Endothelial cell of hepatic sinusoid (primary cell): ENCODE data around the gene IGF2R.

Source experiments
- in situ Hi-C: cut with HindIII; loops from 2 replicates; pipeline ENCODE4 v1.10.0; 2017; ENCODE audit warnings: low sequenced_read_pairs

Gene IGF2R

DNA sequence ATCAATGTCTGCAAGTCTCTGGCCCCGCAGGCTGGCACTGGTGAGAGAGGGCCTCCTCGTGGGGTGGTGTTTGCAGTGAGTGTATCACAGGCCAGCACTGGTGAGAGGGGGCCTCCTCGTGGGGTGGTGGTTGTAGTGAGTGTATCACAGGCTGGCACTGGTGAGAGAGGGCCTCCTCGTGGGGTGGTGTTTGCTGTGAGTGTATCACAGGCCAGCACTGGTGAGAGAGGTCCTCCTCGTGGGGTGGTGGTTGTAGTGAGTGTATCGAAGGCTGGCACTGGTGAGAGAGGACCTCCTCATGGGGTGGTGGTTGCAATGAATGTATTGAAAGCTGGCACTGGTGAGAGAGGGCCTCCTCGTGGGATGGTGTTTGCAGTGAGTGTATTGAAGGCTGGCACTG lies 99.5 kb downstream of the IGF2R start:
- in situ Hi-C loops, result no loop called here

- in situ Hi-C loops, result no loop called here
These were observed 100.2 kb downstream of the IGF2R start for GRCh38 chr6:160069050-160069454.

GRCh38 chr6:160069459-160069858 lies 100.6 kb downstream of the IGF2R start:
- in situ Hi-C loops, result no loop called here

GRCh38 chr6:160070427-160070826 lies 101.5 kb downstream of the IGF2R start:
- in situ Hi-C loops, result no loop called here

GRCh38 chr6:160070831-160071230 lies 101.9 kb downstream of the IGF2R start:
- in situ Hi-C loops, result no loop called here

DNA sequence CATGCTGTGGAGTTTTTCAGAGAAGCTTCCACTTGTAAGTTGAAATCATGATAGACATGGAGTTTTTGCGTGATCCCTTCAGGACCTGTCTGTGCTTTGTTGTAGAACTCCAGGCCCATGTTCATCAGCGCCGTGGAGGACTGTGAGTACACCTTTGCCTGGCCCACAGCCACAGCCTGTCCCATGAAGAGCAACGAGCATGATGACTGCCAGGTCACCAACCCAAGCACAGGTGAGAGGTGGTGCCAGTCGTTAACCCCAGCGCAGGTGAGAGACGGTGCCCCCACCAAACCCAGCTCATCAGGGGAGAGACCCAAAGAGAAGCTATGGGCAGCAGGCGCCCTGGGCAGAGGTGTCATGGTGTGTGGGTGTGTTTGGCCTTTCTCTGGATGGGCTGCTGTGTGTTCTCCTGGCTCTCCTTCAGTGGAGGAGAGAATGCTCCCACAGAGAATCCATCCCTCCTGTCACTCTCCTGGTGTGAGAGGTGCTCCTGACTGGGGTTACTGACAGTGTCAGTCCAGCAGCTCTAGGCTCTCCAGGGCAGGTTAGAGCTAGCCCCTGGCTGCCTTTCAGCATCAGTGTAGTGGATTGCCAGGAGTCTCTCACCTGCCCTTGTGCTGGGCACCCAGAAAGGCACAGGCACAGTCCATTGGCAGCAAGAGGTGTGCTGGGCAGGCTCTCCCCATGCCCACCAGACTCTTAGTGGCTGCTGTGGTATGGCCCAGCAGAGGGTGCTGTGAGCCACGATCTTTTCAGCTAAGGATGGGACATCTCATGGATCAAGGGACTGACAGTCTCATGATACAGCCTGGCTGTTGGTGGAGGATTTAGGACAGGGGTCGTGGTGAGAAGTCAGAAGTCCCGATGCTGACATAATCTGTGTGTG lies 103.2 kb downstream of the IGF2R start:
- in situ Hi-C loops, result no loop called here

GRCh38 chr6:160073272-160073671 lies 104.4 kb downstream of the IGF2R start:
- in situ Hi-C loops, result no loop called here

GRCh38 chr6:160076009-160076408 lies 107.1 kb downstream of the IGF2R start:
- in situ Hi-C loops, result no loop called here

- in situ Hi-C loops, result no loop called here
These were observed 108.1 kb downstream of the IGF2R start for GRCh38 chr6:160077024-160077423.

DNA sequence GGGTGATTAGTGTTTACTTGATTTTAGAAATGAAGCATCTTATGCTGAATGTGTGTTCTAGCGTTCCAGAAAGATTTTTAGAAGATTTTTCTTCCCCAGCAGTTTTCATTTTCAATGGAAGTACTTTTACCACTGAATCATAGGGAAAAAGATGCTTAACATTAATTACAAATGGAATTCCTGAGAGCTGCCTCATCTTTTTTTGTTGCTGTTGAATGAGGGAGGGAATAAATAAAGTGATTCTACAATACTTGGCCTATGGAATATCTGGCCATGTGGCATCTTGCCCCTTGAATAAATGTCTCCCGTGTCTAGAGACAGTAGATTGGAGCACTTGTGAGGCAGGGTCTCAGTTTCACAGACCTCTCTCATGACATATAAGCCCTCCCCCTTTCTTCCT lies 108.6 kb downstream of the IGF2R start:
- in situ Hi-C loops, result no loop called here

DNA sequence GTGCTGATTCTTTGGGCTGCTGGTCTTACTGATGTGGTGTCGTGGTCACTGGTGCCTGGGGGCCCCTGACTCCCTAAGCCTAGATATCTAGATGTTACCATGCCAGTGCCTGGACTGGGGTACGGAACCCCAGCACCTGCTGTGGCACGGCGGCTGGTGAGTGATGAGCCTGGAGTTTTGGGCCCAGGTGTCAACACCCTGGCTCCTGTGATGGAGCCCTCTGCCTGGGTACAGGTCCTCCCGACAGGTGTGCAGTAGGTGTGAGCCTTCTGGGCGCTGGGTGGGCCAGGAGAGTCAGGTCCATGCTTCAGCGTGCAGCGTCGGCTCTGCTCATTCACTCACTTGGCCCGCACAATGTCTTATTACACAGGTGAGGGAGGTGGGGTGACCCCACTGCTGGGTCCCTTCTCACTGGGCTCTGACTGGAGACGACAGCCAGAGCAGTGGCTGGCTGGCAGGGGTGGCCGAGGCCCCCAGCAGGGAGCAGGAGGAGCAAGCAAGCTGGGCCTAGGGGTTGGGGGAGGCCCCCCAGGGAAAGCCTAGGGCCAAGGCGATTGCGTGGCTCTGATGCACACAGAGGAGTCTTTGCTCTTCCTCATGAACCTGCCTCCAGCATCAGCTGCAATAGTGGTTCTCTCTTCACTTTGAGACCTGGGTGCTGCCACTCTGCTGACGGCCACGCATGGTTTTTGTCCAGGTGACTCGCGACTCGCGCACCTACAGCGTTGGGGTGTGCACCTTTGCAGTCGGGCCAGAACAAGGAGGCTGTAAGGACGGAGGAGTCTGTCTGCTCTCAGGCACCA lies 110.2 kb downstream of the IGF2R start:
- in situ Hi-C loops, result no loop called here

DNA sequence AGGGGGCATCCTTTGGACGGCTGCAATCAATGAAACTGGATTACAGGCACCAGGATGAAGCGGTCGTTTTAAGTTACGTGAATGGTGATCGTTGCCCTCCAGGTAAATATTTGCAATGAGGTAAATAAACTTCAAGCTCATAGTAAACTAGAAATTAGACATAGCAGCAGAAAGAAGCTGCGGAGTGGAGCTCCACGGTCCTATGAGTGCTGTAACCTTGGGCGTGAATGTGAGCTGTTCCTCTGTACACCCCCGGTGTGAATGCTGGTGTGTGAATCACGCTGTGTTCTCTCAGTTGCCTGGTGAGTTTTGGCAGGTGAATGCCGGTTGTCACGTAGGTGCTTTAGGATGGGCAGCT lies 110.8 kb downstream of the IGF2R start:
- in situ Hi-C loops, result no loop called here

DNA sequence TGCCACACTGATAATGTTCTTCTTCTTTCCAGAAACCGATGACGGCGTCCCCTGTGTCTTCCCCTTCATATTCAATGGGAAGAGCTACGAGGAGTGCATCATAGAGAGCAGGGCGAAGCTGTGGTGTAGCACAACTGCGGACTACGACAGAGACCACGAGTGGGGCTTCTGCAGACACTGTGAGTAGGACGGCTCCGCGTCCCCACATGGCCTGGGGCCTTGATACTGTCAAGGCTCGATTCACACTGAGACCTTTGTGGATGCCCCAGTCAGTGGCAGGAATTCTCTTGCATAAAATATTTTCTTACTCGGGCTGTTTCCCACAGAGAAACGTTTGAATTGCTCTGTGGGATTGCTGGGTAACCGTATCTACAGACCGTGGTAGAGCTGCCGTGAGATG lies 111.2 kb downstream of the IGF2R start:
- in situ Hi-C loops, result no loop called here

DNA sequence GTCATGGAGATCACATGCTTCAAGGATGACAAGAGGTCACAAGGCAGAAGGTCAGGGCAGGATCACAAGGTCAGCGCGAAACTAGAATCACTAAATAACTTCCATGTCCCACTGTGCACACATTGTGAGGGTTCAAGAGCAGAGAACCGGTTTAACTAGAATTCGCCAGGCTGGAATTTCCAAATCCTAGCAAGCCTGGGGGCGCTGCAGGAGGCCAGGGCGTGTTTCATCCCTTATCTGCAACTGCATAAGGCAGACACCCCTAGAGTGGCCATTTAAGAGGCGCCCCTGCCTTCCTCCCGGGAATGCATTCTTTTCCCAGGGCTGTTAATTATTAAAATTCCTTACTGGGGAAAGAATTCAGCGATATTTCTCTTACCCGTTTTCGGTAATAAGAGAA lies 112.5 kb downstream of the IGF2R start:
- in situ Hi-C loops, result no loop called here

GRCh38 chr6:160082627-160083026 lies 113.7 kb downstream of the IGF2R start:
- in situ Hi-C loops, result no loop called here

GRCh38 chr6:160084198-160084776 lies 115.4 kb downstream of the IGF2R start:
- in situ Hi-C loops, result no loop called here

GRCh38 chr6:160085226-160085625 lies 116.3 kb downstream of the IGF2R start:
- in situ Hi-C loops, result no loop called here

DNA sequence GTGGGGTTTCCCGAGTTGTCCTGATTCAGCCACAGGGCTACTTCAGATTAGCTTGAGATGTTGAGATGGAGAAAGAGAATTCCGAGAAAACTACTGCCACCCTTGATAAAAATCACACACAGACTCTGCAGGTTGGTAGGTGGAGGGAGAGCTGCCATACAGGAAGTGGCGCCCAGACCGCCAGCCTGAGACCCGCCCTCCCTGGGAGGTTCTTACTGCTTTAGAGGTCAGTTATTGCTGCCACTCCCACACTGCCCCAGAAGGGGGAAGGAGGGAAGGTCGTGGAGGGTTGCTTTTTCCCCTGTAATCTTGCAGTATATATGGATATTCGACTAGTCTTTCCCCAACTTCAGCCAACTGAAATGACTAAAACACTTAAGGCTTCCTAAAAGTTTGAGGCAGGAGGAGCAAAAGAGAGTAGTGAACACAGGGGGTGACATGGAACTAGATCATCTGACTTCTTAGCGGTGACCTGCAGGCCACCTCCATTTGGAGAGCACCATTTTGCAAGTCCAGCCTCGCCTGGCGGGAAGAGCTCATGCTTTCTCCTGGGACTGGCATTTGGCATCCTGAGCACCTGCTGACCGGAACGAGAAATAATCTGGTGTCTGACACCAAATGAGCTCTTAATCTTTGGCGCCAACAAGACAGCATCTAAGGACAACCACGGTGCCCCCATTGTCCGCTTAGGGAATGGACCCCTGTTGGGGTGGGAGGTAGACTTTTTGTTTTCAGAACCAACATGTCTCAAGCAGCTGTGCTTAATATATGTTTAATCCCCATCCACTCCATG lies 117.0 kb downstream of the IGF2R start:
- in situ Hi-C loops, result no loop called here

- in situ Hi-C loops, result no loop called here
These were observed 117.9 kb downstream of the IGF2R start for GRCh38 chr6:160086754-160087153.

- in situ Hi-C loops, result no loop called here
These were observed 119.3 kb downstream of the IGF2R start for GRCh38 chr6:160088069-160088783.
